Glomerular endothelial cell (primary cell): ENCODE measurements around the gene GOLGA6L9. TPM values are rescaled to one million over a fixed set of nuclear protein-coding genes. Genes with fewer than 3 reads are reported as not detected.
"Not testable (repeated sequence)": the region's sequence is repeated elsewhere in the genome, so short reads cannot be mapped to it uniquely, and the experiment has no call there.

Experiments used
- DNase-seq: peaks from one replicate; pipeline ENCODE4 v3.0.0-alpha.2; 2011; ENCODE audit warnings: low read depth, low spot score; ENCODE audit errors: extremely low read depth
- total RNA-seq: library from RNA; depleted of rRNA; stranded (reverse); fragments of >200 nt; gene quantifications from 2 replicates; pipeline ENCODE4 v1.2.3, GENCODE V29; 2015

GOLGA6L9 gene
- total RNA-seq, 1 donor from 2014 or later: 5.2 TPM

GRCh38 chr15:82465629-82466028 is 36.0 kb downstream of the GOLGA6L9 start:
- DNase-seq: not testable (repeated sequence)

- DNase-seq: not testable (repeated sequence)
These were observed 38.6 kb downstream of the GOLGA6L9 start for GRCh38 chr15:82468205-82468604.

- not testable (repeated sequence) for DNase-seq
These were observed 39.8 kb downstream of the GOLGA6L9 start for GRCh38 chr15:82469381-82469780.

GRCh38 chr15:82472269-82472982 is 42.8 kb downstream of the GOLGA6L9 start:
- DNase-seq: not testable (repeated sequence)

GRCh38 chr15:82474596-82475325 is 45.1 kb downstream of the GOLGA6L9 start:
- not testable (repeated sequence) for DNase-seq

GRCh38 chr15:82475345-82475967 is 45.8 kb downstream of the GOLGA6L9 start:
- not testable (repeated sequence) for DNase-seq

GRCh38 chr15:82476697-82477342 is 47.2 kb downstream of the GOLGA6L9 start:
- not testable (repeated sequence) for DNase-seq

- not testable (repeated sequence) for DNase-seq
These were observed 47.9 kb downstream of the GOLGA6L9 start for GRCh38 chr15:82477343-82478057.

Other genes with a start within 250 kb of the GOLGA6L9 start
- gene EFL1, start 167.1 kb upstream of the GOLGA6L9 start, total RNA-seq: 16.0 and 19.8 TPM in 2 replicates
- not detected in 2 replicates for gene SAXO2, start 167.0 kb upstream of the GOLGA6L9 start, total RNA-seq
- gene GOLGA6L10, start 80.3 kb upstream of the GOLGA6L9 start, total RNA-seq: 0.73 and 1.3 TPM in 2 replicates
- gene RPS17, start 110.6 kb downstream of the GOLGA6L9 start, total RNA-seq: 1,446 and 3,005 TPM in 2 replicates
- gene CPEB1, start 217.5 kb downstream of the GOLGA6L9 start, total RNA-seq: not detected in 2 replicates